SU-DHL-6 (cell line): ENCODE results near the gene BHLHE41.

Experiments
- H2AFZ ChIP-seq: fragments of 200-600 bp; sonication (generic); 2 replicates; pipeline ENCODE4 v1.6.1; 2014; ENCODE audit warnings: low read depth, mild to moderate bottlenecking, moderate library complexity, mixed read lengths, antibody characterized with exemption, low read length; ENCODE audit not compliant: severe bottlenecking
- H3F3A ChIP-seq: fragments of 200-600 bp; shearing (Covaris generic); 2 replicates; pipeline ENCODE4 v1.6.0; 2016; ENCODE audit warnings: antibody characterized with exemption, mild to moderate bottlenecking; ENCODE audit not compliant: insufficient read depth
- H3K27ac ChIP-seq: fragments of 200-600 bp; sonication (generic); 2 replicates; pipeline ENCODE4 v1.5.1; 2016; ENCODE audit warnings: low read depth, mild to moderate bottlenecking, low read length, moderate library complexity, mixed read lengths
- H3K27me3 ChIP-seq: fragments of 200-600 bp; sonication (generic), shearing (Covaris generic); 2 replicates; pipeline ENCODE4 v1.6.0; 2014; ENCODE audit warnings: mild to moderate bottlenecking, low read length
- H3K36me3 ChIP-seq: fragments of 200-600 bp; sonication (generic); 2 replicates; pipeline ENCODE4 v1.6.1; 2014; ENCODE audit warnings: mild to moderate bottlenecking, low read length, mixed read lengths
- H3K4me2 ChIP-seq: fragments of 300-600, 200-600 bp; shearing (Covaris generic), sonication (generic); 2 replicates; pipeline ENCODE4 v1.6.0; 2014; ENCODE audit warnings: low read length, low read depth, mild to moderate bottlenecking; ENCODE audit not compliant: poor library complexity, severe bottlenecking
- H3K4me3 ChIP-seq: fragments of 200-600 bp; sonication (generic); 2 replicates; pipeline ENCODE4 v1.5.1; 2014; ENCODE audit warnings: antibody characterized with exemption, low read length, mild to moderate bottlenecking, mixed read lengths; ENCODE audit not compliant: insufficient read depth, poor library complexity, severe bottlenecking
- H3K79me2 ChIP-seq: fragments of 200-600 bp; sonication (generic); 2 replicates; pipeline ENCODE4 v1.6.1; 2014; ENCODE audit warnings: mild to moderate bottlenecking, low read length, moderate library complexity; ENCODE audit not compliant: insufficient read depth
- H3K9ac ChIP-seq: fragments of 200-600 bp; sonication (generic); 2 replicates; pipeline ENCODE4 v1.7.0; 2014; ENCODE audit warnings: mild to moderate bottlenecking, low read length
- H3K9me2 ChIP-seq: fragments of 200-600 bp; sonication (generic); replicated peaks from 2 replicates; pipeline ENCODE4 v1.6.1; 2014; ENCODE audit warnings: low read length; ENCODE audit not compliant: insufficient read depth
- H3K9me3 ChIP-seq: fragments of 200-600 bp; sonication (generic); 2 replicates; pipeline ENCODE4 v1.6.1; 2014; ENCODE audit warnings: low read length, mixed read lengths; ENCODE audit not compliant: insufficient read depth
- H4K20me1 ChIP-seq: fragments of 200-600 bp; sonication (generic); 2 replicates; pipeline ENCODE4 v1.6.1; 2014; ENCODE audit warnings: low read depth, mild to moderate bottlenecking, antibody characterized with exemption, low read length, moderate library complexity, mixed read lengths
- CTCF ChIP-seq: fragments of 200-600 bp; sonication (generic); IDR thresholded peaks from one replicate; pipeline ENCODE4 v1.5.1; 2017; ENCODE audit warnings: antibody characterized with exemption, mild to moderate bottlenecking, low read length, moderate library complexity; ENCODE audit not compliant: insufficient read depth, poor library complexity, severe bottlenecking
- EZH2phosphoT487 ChIP-seq: fragments of 200-600 bp; sonication (generic), shearing (Covaris generic); conservative IDR thresholded peaks from 2 replicates; pipeline ENCODE4 v1.6.1; 2018; ENCODE audit warnings: mild to moderate bottlenecking, antibody characterized with exemption, low read length, moderate library complexity, mixed read lengths

BHLHE41 gene

GRCh38 chr12:26092346-26093105 is 32.3 kb downstream of the BHLHE41 start:
- H4K20me1 ChIP-seq, result no peaks in the 10 kb centered on the region
- H3K79me2 ChIP-seq, result no peaks in the 10 kb centered on the region
- H3F3A ChIP-seq, result no peaks in the 10 kb centered on the region
- H3K9me3 ChIP-seq, result no peaks in the 10 kb centered on the region
- TF ChIP-seq CTCF (no peak), EZH2phosphoT487 (no peak)
- no peak overlapping the region for H3K27ac ChIP-seq
- no peaks in the 10 kb centered on the region for H3K36me3 ChIP-seq
- no peak overlapping the region for H3K9ac ChIP-seq
- no peak overlapping the region for H3K4me3 ChIP-seq
- no peak overlapping the region for H3K4me2 ChIP-seq
- no peaks in the 10 kb centered on the region for H3K27me3 ChIP-seq
- H2AFZ ChIP-seq, result no peak overlapping the region
- H3K9me2 ChIP-seq, result no peaks in the 10 kb centered on the region

DNA sequence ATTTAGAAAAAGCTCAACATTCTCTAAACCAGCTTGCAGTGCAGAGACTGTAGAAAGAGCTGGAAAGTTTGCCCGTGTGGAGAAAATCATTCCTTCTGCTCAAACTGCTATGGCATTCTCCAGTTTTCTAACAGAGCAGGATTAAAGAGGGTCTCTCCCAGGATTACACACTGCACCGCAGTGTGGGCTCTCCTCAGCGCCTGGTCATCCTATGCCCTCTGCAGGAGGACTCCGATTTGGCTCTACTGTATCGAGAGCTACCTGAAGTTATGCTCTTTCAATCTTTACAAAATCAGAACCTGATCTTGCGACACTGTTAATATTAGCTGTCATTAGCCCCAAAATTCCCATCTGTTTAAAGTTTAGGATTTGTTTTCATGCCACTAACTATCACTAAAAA is 33.0 kb downstream of the BHLHE41 start:
- Histone ChIP-seq H3K27ac (no peak overlapping the region), H3K79me2 (no peaks in the 10 kb centered on the region), H3K9ac (no peak overlapping the region), H3K4me2 (no peak overlapping the region), H4K20me1 (no peaks in the 10 kb centered on the region), H3K36me3 (no peaks in the 10 kb centered on the region), H3K4me3 (no peak overlapping the region), H3K9me2 (no peaks in the 10 kb centered on the region), H3F3A (no peaks in the 10 kb centered on the region), H3K27me3 (no peaks in the 10 kb centered on the region), H3K9me3 (no peaks in the 10 kb centered on the region), H2AFZ (no peak overlapping the region)
- no peak for TF ChIP-seq EZH2phosphoT487

DNA sequence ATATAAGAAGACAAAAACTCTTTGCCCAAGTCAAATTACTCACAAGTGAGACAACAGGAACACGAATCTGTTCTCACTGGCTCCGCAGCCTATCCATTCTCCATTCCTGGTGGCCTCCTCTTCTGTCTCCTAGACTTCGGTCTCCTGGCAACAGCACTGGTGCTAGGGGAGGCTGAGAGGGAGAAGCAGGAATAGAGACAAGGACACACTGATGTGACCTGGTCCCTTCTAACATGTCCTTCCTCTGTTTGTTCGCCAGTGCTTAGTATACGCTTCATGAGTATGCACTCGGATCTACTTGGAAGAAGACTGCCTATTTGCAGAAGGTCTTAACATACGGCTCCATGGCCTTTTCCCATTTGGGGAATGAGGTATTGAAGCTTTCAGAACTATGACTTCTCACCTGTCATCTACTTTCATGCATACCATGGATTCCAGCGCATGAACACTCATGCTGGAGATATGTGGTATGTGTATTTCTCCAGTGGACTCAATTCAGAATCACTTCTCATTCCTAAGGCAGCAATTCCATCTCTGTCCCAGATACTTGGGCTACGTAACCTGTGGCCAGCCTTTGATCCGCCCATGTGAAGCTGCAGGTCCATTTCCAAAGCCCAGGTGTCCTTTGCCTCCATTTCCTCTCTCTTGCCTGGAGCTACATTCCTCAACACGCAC is 33.9 kb downstream of the BHLHE41 start:
- Histone ChIP-seq H3K4me3 (no peak overlapping the region), H4K20me1 (no peaks in the 10 kb centered on the region), H3K4me2 (no peak overlapping the region), H3K9me2 (no peaks in the 10 kb centered on the region), H3K36me3 (no peaks in the 10 kb centered on the region), H3K9ac (no peak overlapping the region), H2AFZ (no peak overlapping the region), H3K27ac (no peak overlapping the region), H3K9me3 (no peaks in the 10 kb centered on the region), H3F3A (no peaks in the 10 kb centered on the region), H3K27me3 (no peaks in the 10 kb centered on the region), H3K79me2 (no peaks in the 10 kb centered on the region)
- no peak for TF ChIP-seq CTCF
- TF ChIP-seq EZH2phosphoT487, result no peak

DNA sequence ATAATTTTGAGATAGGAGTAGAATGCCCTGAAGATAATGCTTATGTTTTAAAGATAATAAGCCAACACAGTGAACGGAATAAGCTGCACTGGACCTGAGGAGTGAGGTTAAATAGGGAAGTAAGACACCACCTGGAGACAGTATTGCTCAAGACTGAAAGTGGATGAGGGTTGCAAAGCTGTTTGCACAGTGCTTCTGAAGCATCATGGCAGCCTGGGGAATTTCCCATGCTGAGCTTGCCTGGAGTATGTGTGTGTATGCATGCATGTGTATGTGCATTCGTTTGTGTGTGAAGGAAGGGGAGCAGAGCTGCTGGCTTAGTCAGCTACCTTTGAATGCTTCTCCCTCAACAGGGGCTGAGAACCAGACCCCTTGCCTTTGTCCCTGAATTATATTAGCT is 35.8 kb downstream of the BHLHE41 start:
- TF ChIP-seq EZH2phosphoT487 (no peak), CTCF (no peak)
- H2AFZ ChIP-seq, result no peak overlapping the region
- H3K4me2 ChIP-seq, result no peak overlapping the region
- H3K36me3 ChIP-seq, result no peaks in the 10 kb centered on the region
- H4K20me1 ChIP-seq, result no peaks in the 10 kb centered on the region
- H3K27ac ChIP-seq, result no peak overlapping the region
- no peak overlapping the region for H3K4me3 ChIP-seq
- H3K9me3 ChIP-seq, result no peaks in the 10 kb centered on the region
- H3K9me2 ChIP-seq, result no peaks in the 10 kb centered on the region
- no peaks in the 10 kb centered on the region for H3F3A ChIP-seq
- H3K27me3 ChIP-seq, result no peaks in the 10 kb centered on the region
- H3K9ac ChIP-seq, result no peak overlapping the region
- no peaks in the 10 kb centered on the region for H3K79me2 ChIP-seq
